Left lung (tissue), 10 donors: ENCODE measurements around the gene UPB1. TPM values are rescaled to one million over a fixed set of nuclear protein-coding genes. Genes with fewer than 3 reads are reported as not detected.

Experiments
- ATAC-seq: fragments of 200-7000 bp; cut with Tn5 transposase; one replicate; pipeline ENCODE4 v1.9.1; 2020; ENCODE audit warnings: moderate library complexity
- DNase-seq, 4 donors: peaks; one replicate each; pipeline ENCODE4 v3.0.0-alpha.2; 2013 to 2020
- H3K27ac ChIP-seq, 2 donors: fragments of 200-600 bp; sonication (generic) in 1 of 2; one replicate each; pipeline versions ENCODE4 v1.5.0 to v1.8.0; 2020 to 2021
- H3K27me3 ChIP-seq, 2 donors: fragments of 200-600 bp; sonication (generic) in 1 of 2; one replicate each; pipeline versions ENCODE4 v1.5.0 to v1.8.0; 2020 to 2021
- H3K36me3 ChIP-seq, 2 donors: fragments of 200-600 bp; sonication (generic) in 1 of 2; one replicate each; pipeline versions ENCODE4 v1.5.0 to v1.8.0; 2020 to 2021
- H3K4me1 ChIP-seq, 2 donors: fragments of 200-600 bp; one replicate each; pipeline ENCODE4 v1.8.0; 2021
- H3K4me3 ChIP-seq, 2 donors: fragments of 200-600 bp; sonication (generic) in 1 of 2; one replicate each; pipeline versions ENCODE4 v1.5.0 to v1.8.0; 2020 to 2021; ENCODE audit warnings: mild to moderate bottlenecking in 1 of 2
- H3K9me3 ChIP-seq, 2 donors: fragments of 200-600 bp; sonication (generic) in 1 of 2; one replicate each; pipeline versions ENCODE4 v1.5.0 to v1.8.0; 2020 to 2021
- CTCF ChIP-seq, 2 donors: fragments of 200-600 bp; sonication (generic) in 1 of 2; IDR thresholded peaks; one replicate each; pipeline versions ENCODE4 v1.5.0 to v1.8.0; 2021; ENCODE audit warnings: antibody characterized with exemption in 2 of 2
- intact Hi-C, 2 donors: fragments of 100-400 bp; cut with DNase I; formaldehyde crosslinking; loops; one replicate each; pipeline versions ENCODE4 v1.11.2 to v1.14.2; 2022
- polyA plus RNA-seq, 6 donors: library from polyadenylated mRNA; unstranded; fragments of 120-200 nt; gene quantifications; one replicate each; pipeline ENCODE4 v1.2.1, GENCODE V29; 2013; ENCODE audit not compliant: insufficient read length in 6 of 6
- total RNA-seq, 2 donors: library from RNA; stranded (reverse); fragmentation: NEBNext Ultra II Directional; extraction: Animal tissue kit (Norgen Biotek cat#: 25700); gene quantifications; one replicate each; pipeline ENCODE4 v1.2.1, GENCODE V29; 2021
- donor health status: DM: no; HTN: yes; CAD: no.
- donor health status: DM: no; HTN: no; CAD: no.

The UPB1 gene
- total and polyA plus RNA-seq, 8 donors: 0.50 to 2.3 (median 1.8) TPM

GRCh38 chr22:24498824-24499223, 3.7 kb downstream of the UPB1 start:
- H3K9me3 ChIP-seq: no peaks in the 10 kb centered on the region
- no peaks in the 10 kb centered on the region for H3K36me3 ChIP-seq
- peaks cover 0 to 47% of the 10 kb centered on the region in 2 donors for H3K4me1 ChIP-seq
- intact Hi-C loops: no loop called here
- ATAC-seq (no peak), DNase-seq (no peak)
- TF ChIP-seq CTCF (IDR thresholded peaks at IDR 0.05): no peak
- H3K27me3 ChIP-seq: peaks cover 15 to 17% of the 10 kb centered on the region in 2 donors
- H3K27ac ChIP-seq: no peak overlapping the region
- no peak overlapping the region for H3K4me3 ChIP-seq

GRCh38 chr22:24499706-24500276, 4.7 kb downstream of the UPB1 start:
- peaks cover 5 to 7% of the 10 kb centered on the region in 2 donors for H3K27me3 ChIP-seq
- no peaks in the 10 kb centered on the region for H3K9me3 ChIP-seq
- intact Hi-C loops: loop anchor here in 1 of 2 donors (10.0 kb wide), 2 partner anchors 75 to 175 kb away; partner anchors contain the start of gene ADORA2A
- DNase-seq: no peak
- no peaks in the 10 kb centered on the region for H3K36me3 ChIP-seq
- no peak for ATAC-seq
- H3K4me1 ChIP-seq: peaks cover 0 to 49% of the 10 kb centered on the region in 2 donors
- H3K4me3 ChIP-seq: no peak overlapping the region
- H3K27ac ChIP-seq: no peak overlapping the region
- no peak for TF ChIP-seq CTCF (IDR thresholded peaks at IDR 0.05)

GRCh38 chr22:24500277-24500820, 5.2 kb downstream of the UPB1 start:
- intact Hi-C loops: loop anchor here in 1 of 2 donors (10.0 kb wide), 2 partner anchors 76 to 176 kb away; partner anchors contain the start of gene ADORA2A
- TF ChIP-seq CTCF (IDR thresholded peaks at IDR 0.05): no peak
- ATAC-seq: no peak
- Histone ChIP-seq H3K4me1 (peaks cover 0 to 51% of the 10 kb centered on the region in 2 donors), H3K4me3 (no peak overlapping the region), H3K9me3 (no peaks in the 10 kb centered on the region), H3K27me3 (peaks cover 0 to 2% of the 10 kb centered on the region in 2 donors), H3K36me3 (no peaks in the 10 kb centered on the region), H3K27ac (no peak overlapping the region)
- DNase-seq: no peak

GRCh38 chr22:24501301-24502005, 6.3 kb downstream of the UPB1 start:
- no peak overlapping the region for H3K4me3 ChIP-seq
- H3K4me1 ChIP-seq: peaks cover 0 to 63% of the 10 kb centered on the region in 2 donors
- no peak for TF ChIP-seq CTCF (IDR thresholded peaks at IDR 0.05)
- ATAC-seq (no peak), DNase-seq (no peak)
- H3K27me3 ChIP-seq: no peaks in the 10 kb centered on the region
- intact Hi-C loops: loop anchor here in 1 of 2 donors (10.0 kb wide), 2 partner anchors 77 to 177 kb away; partner anchors contain the start of gene ADORA2A
- H3K9me3 ChIP-seq: no peaks in the 10 kb centered on the region
- H3K36me3 ChIP-seq: no peaks in the 10 kb centered on the region
- no peak overlapping the region for H3K27ac ChIP-seq

GRCh38 chr22:24502034-24502433, 6.9 kb downstream of the UPB1 start:
- H3K4me3 ChIP-seq: no peak overlapping the region
- TF ChIP-seq CTCF (IDR thresholded peaks at IDR 0.05): no peak
- H3K4me1 ChIP-seq: peaks cover under 1 to 66% of the 10 kb centered on the region in 2 donors
- ATAC-seq (no peak), DNase-seq (no peak)
- H3K9me3 ChIP-seq: no peaks in the 10 kb centered on the region
- no peaks in the 10 kb centered on the region for H3K36me3 ChIP-seq
- intact Hi-C loops: loop anchor here in 1 of 2 donors (10.0 kb wide), 2 partner anchors 77 to 177 kb away; partner anchors contain the start of gene ADORA2A
- H3K27ac ChIP-seq: no peak overlapping the region
- H3K27me3 ChIP-seq: no peaks in the 10 kb centered on the region
